ENCODE results near the gene DENND1A.
"Not testable (repeated sequence)": the region's sequence is repeated elsewhere in the genome, so short reads cannot be mapped to it uniquely, and the experiment has no call there.

The DENND1A gene

GRCh38 chr9:123947326-123947725, 17.4 kb upstream of the DENND1A start:
- no peak for DNase-seq

GRCh38 chr9:123946101-123946821, 16.3 kb upstream of the DENND1A start:
- no peak for DNase-seq

GRCh38 chr9:123945532-123945931, 15.6 kb upstream of the DENND1A start:
- no peak for DNase-seq

- DNase-seq: not testable (repeated sequence)
Measured at GRCh38 chr9:123944464-123944863, 14.5 kb upstream of the DENND1A start.

- no peak for DNase-seq
Measured at GRCh38 chr9:123943671-123944070, 13.7 kb upstream of the DENND1A start.

- DNase-seq: no peak
Measured at GRCh38 chr9:123942542-123942941, 12.6 kb upstream of the DENND1A start.

GRCh38 chr9:123941524-123942070, 11.7 kb upstream of the DENND1A start:
- no peak for DNase-seq

GRCh38 chr9:123940721-123941523, 11.0 kb upstream of the DENND1A start:
- no peak for DNase-seq

GRCh38 chr9:123938401-123938800, 8.5 kb upstream of the DENND1A start:
- DNase-seq: no peak

- DNase-seq: not testable (repeated sequence)
Measured at GRCh38 chr9:123936575-123936974, 6.6 kb upstream of the DENND1A start.

GRCh38 chr9:123933440-123934212, 3.7 kb upstream of the DENND1A start:
- no peak for DNase-seq

GRCh38 chr9:123929177-123929869, 603 bp downstream of the DENND1A start:
- DNase-seq: peak; percentile 48 to 51

- DNase-seq: peak; percentile 13 to 23
Measured at GRCh38 chr9:123928533-123929176, 1.3 kb downstream of the DENND1A start.

GRCh38 chr9:123927625-123928532, 2.0 kb downstream of the DENND1A start:
- no peak for DNase-seq

GRCh38 chr9:123926941-123927340, 3.0 kb downstream of the DENND1A start:
- no peak for DNase-seq

GRCh38 chr9:123925819-123926218, 4.1 kb downstream of the DENND1A start:
- DNase-seq: no peak

GRCh38 chr9:123925161-123925560, 4.8 kb downstream of the DENND1A start:
- DNase-seq: no peak

- DNase-seq: no peak
Measured at GRCh38 chr9:123924727-123925126, 5.2 kb downstream of the DENND1A start.

GRCh38 chr9:123923884-123924283, 6.0 kb downstream of the DENND1A start:
- DNase-seq: no peak

GRCh38 chr9:123923377-123923776, 6.5 kb downstream of the DENND1A start:
- no peak for DNase-seq

GRCh38 chr9:123922911-123923310, 7.0 kb downstream of the DENND1A start:
- DNase-seq: no peak

Measured in activated CD4-positive, alpha-beta T cell treated with anti-CD3 and anti-CD28 coated beads for 4 hours (primary cell).